ENCODE data around the gene BANP. TPM values are rescaled to one million over a fixed set of nuclear protein-coding genes. Genes with fewer than 3 reads are reported as not detected.

BANP gene
- total RNA-seq, 1 experiment from 2014 or later = 13.6 TPM

GRCh38 chr16:87942680-87943079, 8.6 kb upstream of the BANP start:
- DNase-seq (ENCODE audit: low read depth, low spot score) = no peak
- in situ Hi-C loops (cut with HindIII; ENCODE audit: low pct_unique_long_range_greater_than_20kb, low sequenced_read_pairs) = no loop called here

GRCh38 chr16:87945351-87946042, 5.7 kb upstream of the BANP start:
- DNase-seq (ENCODE audit: low read depth, low spot score) = peak; percentile 61
- in situ Hi-C loops (cut with HindIII; ENCODE audit: low pct_unique_long_range_greater_than_20kb, low sequenced_read_pairs) = no loop called here

- in situ Hi-C loops (cut with HindIII; ENCODE audit: low pct_unique_long_range_greater_than_20kb, low sequenced_read_pairs) = no loop called here
- DNase-seq (ENCODE audit: low read depth, low spot score) = no peak
Observed at GRCh38 chr16:87946596-87947347, 4.5 kb upstream of the BANP start.

DNA sequence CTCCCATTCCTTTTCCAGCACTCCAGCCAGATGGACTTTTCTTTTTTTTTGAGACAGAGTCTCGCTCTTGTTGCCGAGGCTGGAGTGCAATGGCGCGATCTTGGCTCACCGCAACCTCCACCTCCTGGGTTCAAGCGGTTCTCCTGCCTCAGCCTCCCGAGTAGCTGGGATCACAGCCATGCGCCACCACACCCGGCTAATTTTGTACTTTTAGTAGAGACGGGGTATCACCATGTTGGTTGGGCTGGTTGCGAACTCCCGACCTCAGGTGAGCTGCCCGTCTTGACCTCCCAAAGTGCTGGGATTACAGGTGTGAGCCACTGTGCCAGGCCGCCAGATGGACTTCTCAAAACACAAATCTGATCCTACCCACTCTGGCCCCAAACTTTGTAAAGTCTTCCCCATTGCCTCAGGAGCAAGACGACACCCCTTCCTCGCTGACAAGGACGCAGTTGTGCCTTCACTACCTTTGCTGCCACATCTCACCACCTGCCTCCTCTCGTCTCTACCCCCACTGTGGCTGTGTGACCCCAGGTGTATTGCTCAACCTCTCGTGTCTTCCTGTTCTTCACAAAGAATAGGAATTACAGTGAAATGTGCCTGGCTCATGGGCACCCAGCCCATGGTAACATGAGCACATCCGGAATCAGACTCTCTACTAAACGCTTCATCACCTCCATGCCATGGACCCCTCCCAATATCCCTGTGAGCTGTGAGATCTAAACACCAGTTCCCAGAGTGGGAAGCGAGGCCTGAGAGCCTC, 3.7 kb upstream of the BANP start:
- DNase-seq (ENCODE audit: low read depth, low spot score) = no peak
- in situ Hi-C loops (cut with HindIII; ENCODE audit: low pct_unique_long_range_greater_than_20kb, low sequenced_read_pairs) = no loop called here

DNA sequence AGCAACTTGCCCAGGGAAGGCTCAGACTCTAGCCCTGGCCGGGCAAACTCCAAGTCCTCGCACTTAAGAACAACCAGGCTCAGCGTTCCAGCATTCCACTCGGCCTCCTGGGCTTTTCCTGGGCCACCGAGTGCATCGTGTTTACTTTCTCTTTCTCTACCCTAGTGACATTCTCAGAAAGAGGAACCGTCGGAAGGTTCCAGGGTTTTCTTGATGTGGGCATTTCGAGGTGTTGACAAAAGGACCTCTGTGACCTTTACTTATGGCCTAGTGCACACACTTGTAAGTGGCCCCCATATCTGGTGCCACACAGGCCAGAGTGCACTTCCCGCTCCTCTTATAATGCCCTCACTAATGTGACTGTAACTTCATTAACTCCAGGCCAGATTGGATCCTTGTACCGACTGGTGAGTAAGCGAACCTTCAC, 3.1 kb upstream of the BANP start:
- in situ Hi-C loops (cut with HindIII; ENCODE audit: low pct_unique_long_range_greater_than_20kb, low sequenced_read_pairs) = no loop called here
- no peak for DNase-seq (ENCODE audit: low read depth, low spot score)

DNA sequence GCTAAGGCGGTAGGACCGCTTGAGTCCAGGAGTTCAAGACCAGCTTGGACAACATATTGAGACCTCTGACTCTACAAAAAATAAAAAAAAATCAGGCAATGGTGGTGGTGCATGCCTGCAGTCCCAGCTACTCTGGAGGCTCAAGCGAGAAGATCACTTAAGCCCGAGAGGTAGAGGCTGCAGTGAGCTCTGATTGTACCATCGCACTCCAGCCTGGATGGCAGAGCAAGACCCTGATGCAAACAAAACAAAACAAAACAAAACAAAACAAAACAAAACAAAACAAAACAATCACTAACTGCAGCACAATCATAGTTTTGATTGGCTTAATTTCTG, 2.5 kb upstream of the BANP start:
- in situ Hi-C loops (cut with HindIII; ENCODE audit: low pct_unique_long_range_greater_than_20kb, low sequenced_read_pairs) = no loop called here

GRCh38 chr16:87949071-87949744, 2.0 kb upstream of the BANP start:
- in situ Hi-C loops (cut with HindIII; ENCODE audit: low pct_unique_long_range_greater_than_20kb, low sequenced_read_pairs) = no loop called here
- no peak for DNase-seq (ENCODE audit: low read depth, low spot score)

More for the DNA sequence above, 2.5 kb upstream of the BANP start:
- no peak for DNase-seq (ENCODE audit: low read depth, low spot score)

GRCh38 chr16:87951552-87952538, 611 bp downstream of the BANP start:
- in situ Hi-C loops (cut with HindIII; ENCODE audit: low pct_unique_long_range_greater_than_20kb, low sequenced_read_pairs) = no loop called here
- no peak for DNase-seq (ENCODE audit: low read depth, low spot score)

- in situ Hi-C loops (cut with HindIII; ENCODE audit: low pct_unique_long_range_greater_than_20kb, low sequenced_read_pairs) = no loop called here
- no peak for DNase-seq (ENCODE audit: low read depth, low spot score)
Observed at GRCh38 chr16:87952751-87953150, 1.5 kb downstream of the BANP start.

GRCh38 chr16:87953308-87954215, 2.3 kb downstream of the BANP start:
- DNase-seq (ENCODE audit: low read depth, low spot score) = no peak
- in situ Hi-C loops (cut with HindIII; ENCODE audit: low pct_unique_long_range_greater_than_20kb, low sequenced_read_pairs) = no loop called here

DNA sequence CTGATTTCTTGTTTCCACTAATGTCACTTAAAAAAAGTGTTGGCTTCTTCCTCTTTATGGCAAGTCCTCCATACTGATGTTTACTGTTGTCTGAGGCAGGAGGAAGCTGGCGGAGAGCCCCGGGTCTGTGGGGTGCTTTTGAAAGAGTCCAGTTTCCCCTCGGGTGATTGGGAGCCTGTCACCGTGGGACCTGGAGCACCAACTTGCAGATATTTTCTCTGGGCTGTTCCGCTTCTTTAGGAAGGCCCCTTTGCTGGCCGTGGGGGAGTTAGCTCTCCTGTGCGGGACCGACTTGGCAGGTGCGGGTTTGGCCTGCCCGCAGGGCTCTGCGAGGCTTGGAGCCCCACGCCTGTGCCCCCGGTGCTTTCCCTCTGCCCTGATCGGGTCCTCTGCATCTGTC, 3.1 kb downstream of the BANP start:
- DNase-seq (ENCODE audit: low read depth, low spot score) = no peak
- in situ Hi-C loops (cut with HindIII; ENCODE audit: low pct_unique_long_range_greater_than_20kb, low sequenced_read_pairs) = no loop called here

GRCh38 chr16:87954826-87955225, 3.6 kb downstream of the BANP start:
- DNase-seq (ENCODE audit: low read depth, low spot score) = no peak
- in situ Hi-C loops (cut with HindIII; ENCODE audit: low pct_unique_long_range_greater_than_20kb, low sequenced_read_pairs) = no loop called here

DNA sequence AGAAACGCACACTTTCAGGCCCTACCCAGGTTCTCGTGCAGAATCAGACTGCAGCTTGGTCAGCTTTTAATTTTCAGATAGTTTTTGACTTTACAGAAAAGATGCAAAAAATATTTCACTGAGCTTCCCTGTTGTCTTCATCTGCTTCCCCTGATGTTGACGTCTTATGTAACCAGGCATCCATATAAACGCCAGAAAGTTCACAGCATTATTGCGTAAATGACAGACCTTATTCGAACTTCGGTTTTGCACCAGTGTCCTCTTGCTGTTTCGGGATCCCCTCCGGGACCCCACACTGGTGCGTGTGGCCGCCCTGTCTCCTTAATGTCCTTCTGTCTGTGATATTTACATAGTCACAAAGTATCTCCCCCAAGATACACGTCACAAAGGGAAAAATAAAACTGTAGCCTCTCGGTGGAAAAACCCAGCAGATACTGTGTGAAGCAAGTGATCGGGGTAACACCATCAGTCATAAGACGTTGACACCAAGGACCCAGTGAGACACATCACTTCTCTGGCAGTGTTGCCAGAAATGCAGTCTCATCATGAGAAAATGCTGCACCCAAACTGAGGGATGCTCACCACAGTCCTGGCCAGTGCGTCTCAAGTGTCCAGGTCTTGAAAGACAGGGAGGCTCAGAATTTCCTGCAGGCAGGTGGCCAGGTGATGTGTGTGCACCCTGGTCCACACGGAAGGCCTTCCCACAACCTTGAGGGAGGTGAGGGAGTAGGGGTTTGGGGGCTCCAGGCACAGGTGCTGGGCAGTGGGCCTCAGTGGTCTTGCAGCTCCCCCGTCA, 4.3 kb downstream of the BANP start:
- no peak for DNase-seq (ENCODE audit: low read depth, low spot score)
- in situ Hi-C loops (cut with HindIII; ENCODE audit: low pct_unique_long_range_greater_than_20kb, low sequenced_read_pairs) = no loop called here

- in situ Hi-C loops (cut with HindIII; ENCODE audit: low pct_unique_long_range_greater_than_20kb, low sequenced_read_pairs) = no loop called here
- DNase-seq (ENCODE audit: low read depth, low spot score) = no peak
Observed at GRCh38 chr16:87956098-87956364, 4.8 kb downstream of the BANP start.

DNA sequence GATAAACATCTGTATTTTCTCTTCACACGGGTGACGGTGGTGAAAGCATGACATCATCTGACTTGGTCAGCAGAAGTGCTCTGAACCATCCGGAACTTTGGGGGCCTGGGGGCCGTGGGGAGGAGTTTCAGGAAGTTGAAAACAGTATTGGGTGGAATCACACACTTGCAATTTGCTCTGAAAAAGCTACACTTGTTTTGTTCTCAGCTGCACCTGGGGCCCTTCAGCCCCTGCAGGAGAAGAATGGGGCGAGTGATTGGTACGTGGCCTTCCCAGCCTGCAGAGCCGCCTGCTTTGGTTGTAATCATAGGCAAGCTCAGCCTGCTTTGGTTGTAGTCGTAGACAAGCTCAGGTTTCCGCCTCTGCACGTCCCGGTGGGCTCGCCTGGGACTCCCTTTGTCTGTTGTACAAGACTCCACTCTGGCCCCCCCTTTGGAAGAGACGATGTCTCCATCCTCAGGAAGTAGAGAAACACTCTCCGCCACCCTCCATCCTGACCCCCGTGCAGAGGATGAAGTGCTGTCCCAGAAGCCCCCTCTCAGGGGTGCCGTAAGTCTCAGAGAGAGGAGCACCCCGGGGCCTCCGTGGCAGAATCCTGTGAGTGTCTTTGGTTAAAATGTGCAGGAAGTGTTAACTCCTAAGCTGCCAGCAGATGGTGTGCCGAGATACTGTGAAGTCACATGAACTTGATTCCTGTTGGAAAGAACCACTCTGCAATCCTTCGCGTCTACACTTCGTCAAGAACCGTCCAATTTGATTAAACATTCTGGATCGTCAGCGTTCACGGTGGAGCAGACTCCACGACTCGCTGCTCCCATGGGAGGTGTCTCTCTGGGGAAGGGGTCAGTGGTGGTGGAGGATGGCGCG, 5.4 kb downstream of the BANP start:
- no peak for DNase-seq (ENCODE audit: low read depth, low spot score)
- in situ Hi-C loops (cut with HindIII; ENCODE audit: low pct_unique_long_range_greater_than_20kb, low sequenced_read_pairs) = no loop called here
